Measurements from ENCODE around the gene NIPAL3.

- no peak for TF ChIP-seq POLR2A (IDR thresholded peaks at IDR 0.05)
- TF ChIP-seq, protein P1, sequence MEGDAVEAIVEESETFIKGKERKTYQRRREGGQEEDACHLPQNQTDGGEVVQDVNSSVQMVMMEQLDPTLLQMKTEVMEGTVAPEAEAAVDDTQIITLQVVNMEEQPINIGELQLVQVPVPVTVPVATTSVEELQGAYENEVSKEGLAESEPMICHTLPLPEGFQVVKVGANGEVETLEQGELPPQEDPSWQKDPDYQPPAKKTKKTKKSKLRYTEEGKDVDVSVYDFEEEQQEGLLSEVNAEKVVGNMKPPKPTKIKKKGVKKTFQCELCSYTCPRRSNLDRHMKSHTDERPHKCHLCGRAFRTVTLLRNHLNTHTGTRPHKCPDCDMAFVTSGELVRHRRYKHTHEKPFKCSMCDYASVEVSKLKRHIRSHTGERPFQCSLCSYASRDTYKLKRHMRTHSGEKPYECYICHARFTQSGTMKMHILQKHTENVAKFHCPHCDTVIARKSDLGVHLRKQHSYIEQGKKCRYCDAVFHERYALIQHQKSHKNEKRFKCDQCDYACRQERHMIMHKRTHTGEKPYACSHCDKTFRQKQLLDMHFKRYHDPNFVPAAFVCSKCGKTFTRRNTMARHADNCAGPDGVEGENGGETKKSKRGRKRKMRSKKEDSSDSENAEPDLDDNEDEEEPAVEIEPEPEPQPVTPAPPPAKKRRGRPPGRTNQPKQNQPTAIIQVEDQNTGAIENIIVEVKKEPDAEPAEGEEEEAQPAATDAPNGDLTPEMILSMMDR (IDR thresholded peaks at IDR 0.05 in 4 of 5, conservative IDR thresholded peaks at IDR 0.05 in 1 of 5), result no peak
Observed at GRCh38 chr1:24415910-24416665, 486 bp downstream of the NIPAL3 start.
